ENCODE results near the gene CBL. TPM values are rescaled to one million over a fixed set of nuclear protein-coding genes. Genes with fewer than 3 reads are reported as not detected.

Gene CBL
- total and polyA plus RNA-seq, 2 experiments from 2014 or later, result 31.6 to 67.6 TPM

DNA sequence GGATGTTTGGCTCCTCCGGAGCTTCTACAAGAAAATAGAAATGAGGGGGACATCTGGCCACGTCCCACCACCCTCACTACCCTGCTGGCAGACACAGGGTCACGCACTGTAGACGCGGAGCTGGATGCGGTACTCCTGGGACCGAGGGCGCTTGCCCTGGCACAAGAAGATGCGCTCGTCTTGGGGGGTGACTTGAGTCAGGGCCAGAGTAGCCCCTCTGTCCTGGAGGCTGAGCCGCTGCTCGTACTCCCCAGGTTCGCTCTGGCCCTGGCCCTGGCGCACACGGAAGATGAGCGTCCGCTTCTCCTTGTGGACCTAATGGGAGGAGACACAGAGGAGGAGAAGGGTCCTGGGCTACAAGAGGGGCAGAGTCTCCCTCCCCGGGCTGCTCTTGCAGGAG lies 108.6 kb downstream of the CBL start:
- Histone ChIP-seq H3K36me3 (ENCODE audit: insufficient read depth) (no peaks in the 10 kb centered on the region), H3K9me2 (ENCODE audit: insufficient read depth) (no peaks in the 10 kb centered on the region), H3K79me2 (replicated peaks; ENCODE audit: insufficient read depth) (no peaks in the 10 kb centered on the region), H3F3A (replicated peaks; ENCODE audit: low read depth) (peaks cover 15% of the 10 kb centered on the region), H3K4me3 (peak overlapping the region; percentile 86), H3K27ac (ENCODE audit: low read depth) (no peak overlapping the region), H2AFZ (0 out of 2 replicates have a peak overlapping the region, but pooled peaks have one; percentile 52), H3K27me3 (ENCODE audit: insufficient read depth) (peaks cover 41% of the 10 kb centered on the region), H4K20me1 (replicated peaks; ENCODE audit: insufficient read depth) (peaks cover 7% of the 10 kb centered on the region), H3K4me2 (peak overlapping the region; percentile 98), H3K4me1 (ENCODE audit: insufficient read depth) (peaks cover 35% of the 10 kb centered on the region)
- H3K4me1 Mint-ChIP-seq, result peaks cover 27% of the 10 kb centered on the region
- H3K36me3 Mint-ChIP-seq (ENCODE audit: low read depth), result peaks cover 6% of the 10 kb centered on the region; the same call in 2 of the 3 replicates
- H3K27ac Mint-ChIP-seq, result no peak overlapping the region
- peaks cover 52% of the 10 kb centered on the region for H3K27me3 Mint-ChIP-seq (ENCODE audit: insufficient read depth, low read depth, poor library complexity)
- H3K9me3 Mint-ChIP-seq, result no peaks in the 10 kb centered on the region
- DNase-seq (ENCODE audit: low spot score) (no peak), ATAC-seq (no peak)
- TF ChIP-seq ZNF331 (CRISPR knock-in tag; IDR thresholded peaks at IDR 0.05; ENCODE audit: low read depth) (no peak), JUNB (IDR thresholded peaks at IDR 0.05; ENCODE audit: unreplicated experiment) (no peak), CTCF (conservative IDR thresholded peaks at IDR 0.05; ENCODE audit: low read depth in 2 of 2) (no peak), CREB1 (CRISPR knock-in tag; IDR thresholded peaks at IDR 0.05; ENCODE audit: low read depth) (no peak), STAT1 (IDR thresholded peaks at IDR 0.05; ENCODE audit: unreplicated experiment) (no peak), EZH2 (IDR thresholded peaks at IDR 0.05; ENCODE audit: low read depth, unreplicated experiment) (no peak), ZNF462 (CRISPR knock-in tag; IDR thresholded peaks at IDR 0.05) (no peak), EZH2phosphoT487 (IDR thresholded peaks at IDR 0.05; ENCODE audit: unreplicated experiment) (no peak), POLR2AphosphoS5 (IDR thresholded peaks at IDR 0.05; ENCODE audit: low read depth) (no peak), NANOG (IDR thresholded peaks at IDR 0.05; ENCODE audit: borderline replicate concordance) (no peak), ZNF114 (CRISPR knock-in tag; IDR thresholded peaks at IDR 0.05) (no peak)
- TF ChIP-seq, protein P1, sequence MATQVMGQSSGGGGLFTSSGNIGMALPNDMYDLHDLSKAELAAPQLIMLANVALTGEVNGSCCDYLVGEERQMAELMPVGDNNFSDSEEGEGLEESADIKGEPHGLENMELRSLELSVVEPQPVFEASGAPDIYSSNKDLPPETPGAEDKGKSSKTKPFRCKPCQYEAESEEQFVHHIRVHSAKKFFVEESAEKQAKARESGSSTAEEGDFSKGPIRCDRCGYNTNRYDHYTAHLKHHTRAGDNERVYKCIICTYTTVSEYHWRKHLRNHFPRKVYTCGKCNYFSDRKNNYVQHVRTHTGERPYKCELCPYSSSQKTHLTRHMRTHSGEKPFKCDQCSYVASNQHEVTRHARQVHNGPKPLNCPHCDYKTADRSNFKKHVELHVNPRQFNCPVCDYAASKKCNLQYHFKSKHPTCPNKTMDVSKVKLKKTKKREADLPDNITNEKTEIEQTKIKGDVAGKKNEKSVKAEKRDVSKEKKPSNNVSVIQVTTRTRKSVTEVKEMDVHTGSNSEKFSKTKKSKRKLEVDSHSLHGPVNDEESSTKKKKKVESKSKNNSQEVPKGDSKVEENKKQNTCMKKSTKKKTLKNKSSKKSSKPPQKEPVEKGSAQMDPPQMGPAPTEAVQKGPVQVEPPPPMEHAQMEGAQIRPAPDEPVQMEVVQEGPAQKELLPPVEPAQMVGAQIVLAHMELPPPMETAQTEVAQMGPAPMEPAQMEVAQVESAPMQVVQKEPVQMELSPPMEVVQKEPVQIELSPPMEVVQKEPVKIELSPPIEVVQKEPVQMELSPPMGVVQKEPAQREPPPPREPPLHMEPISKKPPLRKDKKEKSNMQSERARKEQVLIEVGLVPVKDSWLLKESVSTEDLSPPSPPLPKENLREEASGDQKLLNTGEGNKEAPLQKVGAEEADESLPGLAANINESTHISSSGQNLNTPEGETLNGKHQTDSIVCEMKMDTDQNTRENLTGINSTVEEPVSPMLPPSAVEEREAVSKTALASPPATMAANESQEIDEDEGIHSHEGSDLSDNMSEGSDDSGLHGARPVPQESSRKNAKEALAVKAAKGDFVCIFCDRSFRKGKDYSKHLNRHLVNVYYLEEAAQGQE (IDR thresholded peaks at IDR 0.05; ENCODE audit: unreplicated experiment), result no peak
- TF ChIP-seq, protein P2, sequence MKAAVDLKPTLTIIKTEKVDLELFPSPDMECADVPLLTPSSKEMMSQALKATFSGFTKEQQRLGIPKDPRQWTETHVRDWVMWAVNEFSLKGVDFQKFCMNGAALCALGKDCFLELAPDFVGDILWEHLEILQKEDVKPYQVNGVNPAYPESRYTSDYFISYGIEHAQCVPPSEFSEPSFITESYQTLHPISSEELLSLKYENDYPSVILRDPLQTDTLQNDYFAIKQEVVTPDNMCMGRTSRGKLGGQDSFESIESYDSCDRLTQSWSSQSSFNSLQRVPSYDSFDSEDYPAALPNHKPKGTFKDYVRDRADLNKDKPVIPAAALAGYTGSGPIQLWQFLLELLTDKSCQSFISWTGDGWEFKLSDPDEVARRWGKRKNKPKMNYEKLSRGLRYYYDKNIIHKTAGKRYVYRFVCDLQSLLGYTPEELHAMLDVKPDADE (IDR thresholded peaks at IDR 0.05), result no peak
- H3K4me3 Mint-ChIP-seq, result peak overlapping the region; percentile 68

Data from GM23338 (cell line).